Upper lobe of left lung (tissue), 6 donors: Measurements from ENCODE around the gene MCU. TPM values are rescaled to one million over a fixed set of nuclear protein-coding genes. Genes with fewer than 3 reads are reported as not detected.
"Not testable (repeated sequence)": the region's sequence is repeated elsewhere in the genome, so short reads cannot be mapped to it uniquely, and the experiment has no call there.

Experiments used
- ATAC-seq, 2 donors: fragments of 200-7000 bp; cut with Tn5 transposase; one replicate each; pipeline ENCODE4 v1.9.1; 2022; ENCODE audit warnings: mild to moderate bottlenecking in 2 of 2, moderate library complexity in 2 of 2; ENCODE audit not compliant: low FRiP score in 2 of 2
- DNase-seq, 2 donors: peaks; one replicate each; pipeline ENCODE4 v3.0.0-alpha.2; 2019 to 2020
- H3K27ac ChIP-seq, 4 donors: fragments of 200-600 bp; sonication (generic); one replicate each; pipeline ENCODE4 v1.5.1; 2016 to 2019
- H3K27me3 ChIP-seq, 4 donors: fragments of 200-600 bp; sonication (generic); one replicate each; pipeline ENCODE4 v1.5.1; 2017 to 2019
- H3K36me3 ChIP-seq, 4 donors: fragments of 200-600 bp; sonication (generic); one replicate each; pipeline ENCODE4 v1.5.1; 2016 to 2019
- H3K4me1 ChIP-seq, 4 donors: fragments of 200-600 bp; sonication (generic); one replicate each; pipeline ENCODE4 v1.5.1; 2018 to 2019
- H3K4me3 ChIP-seq, 4 donors: fragments of 200-600 bp; sonication (generic); one replicate each; pipeline ENCODE4 v1.5.1; 2017 to 2019; ENCODE audit warnings: mild to moderate bottlenecking in 2 of 4, moderate library complexity in 1 of 4
- H3K9me3 ChIP-seq, 4 donors: fragments of 200-600 bp; sonication (generic); one replicate each; pipeline ENCODE4 v1.5.1; 2018 to 2019
- EP300 ChIP-seq, 4 donors: sonication (generic); formaldehyde crosslinking; IDR thresholded peaks; one replicate each; pipeline ENCODE4 v1.5.1; 2017; ENCODE audit warnings: antibody characterized with exemption in 4 of 4, control low read depth in 2 of 4
- POLR2A ChIP-seq, 4 donors: fragments of 450-650 bp; IDR thresholded peaks; one replicate each; pipeline ENCODE4 v1.5.1; 2016 to 2017; ENCODE audit warnings: antibody characterized with exemption in 4 of 4, mild to moderate bottlenecking in 2 of 4
- POLR2AphosphoS5 ChIP-seq, 2 donors: sonication (generic); formaldehyde crosslinking; IDR thresholded peaks; one replicate each; pipeline ENCODE4 v1.5.1; 2017; ENCODE audit warnings: antibody characterized with exemption in 2 of 2
- WGBS, 2 donors: methylation state at CpG; one replicate each; pipeline ENCODE4 v1.1.5; 2017 to 2018; 5-methylcytosine and 5-hydroxymethylcytosine counted together
- total RNA-seq, 6 donors: library from RNA; depleted of rRNA in 4 of 6; stranded (reverse); fragments of >200 nt in 4 of 6; gene quantifications; one replicate each; pipeline versions ENCODE4 v1.1.0 to v1.2.1, GENCODE V29; 2016 to 2021
- TF ChIP-seq, protein P1 (sequence below), 6 experiments: fragments of 450-650 bp in 4 of 6; fragments of 200-600 bp in 2 of 6; sonication (generic) in 2 of 6; IDR thresholded peaks; one replicate each; pipeline ENCODE4 v1.5.1; 2016 to 2019; ENCODE audit warnings: antibody characterized with exemption in 6 of 6
- donor health status: DM: no; HTN: no; CAD: no; lungs with moderate emphysema.
- donor health status: DM: no; HTN: yes; CAD: no; lungs with severe emphysema.

Gene MCU
- total RNA-seq, 6 donors from 2014 or later, result 28.2 to 50.5 (median 32.1) TPM

DNA sequence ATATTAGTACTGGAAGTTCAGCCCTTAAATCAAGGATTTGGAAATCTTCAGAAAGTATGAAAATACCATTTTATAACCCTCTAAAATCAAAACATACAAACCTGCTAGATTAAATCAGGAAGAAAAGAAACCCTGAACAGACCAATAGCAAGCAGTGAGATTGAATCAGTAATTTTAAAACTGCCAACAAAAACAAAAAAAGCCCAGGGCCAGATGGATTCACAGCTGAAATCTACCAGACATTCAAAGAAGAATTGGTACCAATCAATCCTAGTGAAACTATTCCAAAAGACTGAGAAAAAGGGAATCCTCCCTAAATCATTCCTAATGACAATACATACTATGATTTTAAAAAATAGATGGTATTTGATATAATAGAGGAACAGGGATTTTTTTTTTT, 70.1 kb downstream of the MCU start:
- H3K27ac ChIP-seq, result no peak overlapping the region
- no peaks in the 10 kb centered on the region for H3K27me3 ChIP-seq
- no peak for TF ChIP-seq EP300 (IDR thresholded peaks at IDR 0.05)
- DNase-seq, result no peak
- peaks cover 0 to 4% (median 0%) of the 10 kb centered on the region in 4 donors for H3K4me1 ChIP-seq
- H3K36me3 ChIP-seq, result no peaks in the 10 kb centered on the region
- no peak for ATAC-seq
- peaks cover 0 to 3% (median 0%) of the 10 kb centered on the region in 4 donors for H3K9me3 ChIP-seq
- no peak overlapping the region for H3K4me3 ChIP-seq

- DNase-seq (no peak), ATAC-seq (no peak)
- Histone ChIP-seq H3K4me1 (peaks cover 0 to 4% (median 0%) of the 10 kb centered on the region in 4 donors), H3K27me3 (no peaks in the 10 kb centered on the region), H3K4me3 (no peak overlapping the region), H3K9me3 (peaks cover 0 to 3% (median 0%) of the 10 kb centered on the region in 4 donors), H3K36me3 (no peaks in the 10 kb centered on the region), H3K27ac (no peak overlapping the region)
- WGBS, 2 donors, result 85 to 87% methylated on average over 3 of the region's 3 CpGs
- TF ChIP-seq POLR2A (IDR thresholded peaks at IDR 0.05), result no peak
- no peak for TF ChIP-seq POLR2AphosphoS5 (IDR thresholded peaks at IDR 0.05)
- TF ChIP-seq, protein P1, sequence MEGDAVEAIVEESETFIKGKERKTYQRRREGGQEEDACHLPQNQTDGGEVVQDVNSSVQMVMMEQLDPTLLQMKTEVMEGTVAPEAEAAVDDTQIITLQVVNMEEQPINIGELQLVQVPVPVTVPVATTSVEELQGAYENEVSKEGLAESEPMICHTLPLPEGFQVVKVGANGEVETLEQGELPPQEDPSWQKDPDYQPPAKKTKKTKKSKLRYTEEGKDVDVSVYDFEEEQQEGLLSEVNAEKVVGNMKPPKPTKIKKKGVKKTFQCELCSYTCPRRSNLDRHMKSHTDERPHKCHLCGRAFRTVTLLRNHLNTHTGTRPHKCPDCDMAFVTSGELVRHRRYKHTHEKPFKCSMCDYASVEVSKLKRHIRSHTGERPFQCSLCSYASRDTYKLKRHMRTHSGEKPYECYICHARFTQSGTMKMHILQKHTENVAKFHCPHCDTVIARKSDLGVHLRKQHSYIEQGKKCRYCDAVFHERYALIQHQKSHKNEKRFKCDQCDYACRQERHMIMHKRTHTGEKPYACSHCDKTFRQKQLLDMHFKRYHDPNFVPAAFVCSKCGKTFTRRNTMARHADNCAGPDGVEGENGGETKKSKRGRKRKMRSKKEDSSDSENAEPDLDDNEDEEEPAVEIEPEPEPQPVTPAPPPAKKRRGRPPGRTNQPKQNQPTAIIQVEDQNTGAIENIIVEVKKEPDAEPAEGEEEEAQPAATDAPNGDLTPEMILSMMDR (IDR thresholded peaks at IDR 0.05), result no peak
- TF ChIP-seq EP300 (IDR thresholded peaks at IDR 0.05), result no peak
Measured at GRCh38 chr10:72763201-72763600, 71.3 kb downstream of the MCU start.

- Histone ChIP-seq H3K27me3 (no peaks in the 10 kb centered on the region), H3K4me1 (peaks cover 0 to 4% (median 0%) of the 10 kb centered on the region in 4 donors), H3K9me3 (peaks cover 0 to 3% (median 0%) of the 10 kb centered on the region in 4 donors), H3K27ac (no peak overlapping the region), H3K4me3 (no peak overlapping the region), H3K36me3 (no peaks in the 10 kb centered on the region)
- no peak for DNase-seq
- TF ChIP-seq, protein P1 (IDR thresholded peaks at IDR 0.05), result no peak
- no peak for TF ChIP-seq POLR2AphosphoS5 (IDR thresholded peaks at IDR 0.05)
- TF ChIP-seq EP300 (IDR thresholded peaks at IDR 0.05), result no peak
- no peak for TF ChIP-seq POLR2A (IDR thresholded peaks at IDR 0.05)
- ATAC-seq, result no peak
Measured at GRCh38 chr10:72764151-72764550, 72.2 kb downstream of the MCU start.

DNA sequence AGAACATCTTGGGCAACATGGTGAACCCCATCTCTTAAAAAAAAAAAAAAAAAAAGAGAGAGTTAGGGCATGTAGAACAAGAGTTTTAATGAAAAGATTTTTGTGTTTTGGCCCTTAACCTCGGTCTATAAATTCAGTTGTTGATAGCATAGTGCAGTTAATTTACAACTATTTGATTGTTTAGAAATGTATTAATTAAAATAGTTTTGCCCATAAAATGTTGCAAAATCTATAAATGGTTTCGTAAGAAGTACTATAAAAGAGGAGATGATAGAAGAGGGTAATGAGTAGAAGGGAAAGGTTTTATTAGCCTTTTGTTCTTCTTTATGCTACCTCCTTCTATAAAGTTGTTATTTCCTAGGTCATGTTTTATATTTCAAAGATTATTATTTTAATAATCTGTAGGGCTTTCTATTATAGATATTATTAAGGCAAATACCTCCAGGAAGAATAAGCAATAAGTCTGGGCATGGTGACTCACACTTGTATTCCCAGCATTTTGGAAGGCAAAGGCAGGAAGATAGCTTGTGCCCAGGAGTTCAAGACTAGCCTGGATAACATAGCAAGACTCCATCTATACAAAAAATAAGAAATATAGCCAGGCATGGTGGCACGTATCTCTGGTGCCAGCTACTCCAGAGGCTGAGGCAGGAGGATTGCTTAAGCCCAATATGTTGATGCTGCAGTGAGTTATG, 73.3 kb downstream of the MCU start:
- WGBS, 2 donors, result 93 to 96% methylated on average over 3 of the region's 3 CpGs
- H3K4me1 ChIP-seq, result peaks cover 0 to 4% (median 0%) of the 10 kb centered on the region in 4 donors
- H3K27ac ChIP-seq, result no peak overlapping the region
- DNase-seq, result no peak
- ATAC-seq, result no peak
- H3K4me3 ChIP-seq, result no peak overlapping the region
- H3K36me3 ChIP-seq, result no peaks in the 10 kb centered on the region
- peaks cover 0 to 3% (median 0%) of the 10 kb centered on the region in 4 donors for H3K9me3 ChIP-seq
- no peaks in the 10 kb centered on the region for H3K27me3 ChIP-seq
- TF ChIP-seq, protein P1 (IDR thresholded peaks at IDR 0.05), result no peak
- no peak for TF ChIP-seq EP300 (IDR thresholded peaks at IDR 0.05)
- TF ChIP-seq POLR2A (IDR thresholded peaks at IDR 0.05), result no peak
- no peak for TF ChIP-seq POLR2AphosphoS5 (IDR thresholded peaks at IDR 0.05)

DNA sequence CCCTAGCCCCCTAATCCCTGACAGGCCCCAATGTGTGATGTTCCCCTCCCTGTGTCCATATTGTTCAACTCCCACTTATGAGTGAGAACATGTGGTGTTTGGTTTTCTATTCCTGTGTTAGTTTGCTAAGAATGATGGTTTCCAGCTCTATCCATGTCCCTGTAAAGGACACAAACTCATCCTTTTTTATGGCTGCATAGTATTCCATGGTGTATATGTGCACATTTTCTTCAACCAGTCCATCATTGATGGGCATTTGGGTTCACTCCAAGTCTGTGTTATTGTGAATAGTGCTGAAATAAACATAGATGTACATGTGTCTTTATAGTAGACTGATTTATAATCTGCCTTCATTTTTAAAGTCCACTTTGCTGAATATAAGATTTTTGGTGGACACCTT, 79.3 kb downstream of the MCU start:
- H3K27me3 ChIP-seq, DNase-seq, H3K36me3 ChIP-seq, H3K4me3 ChIP-seq, H3K4me1 ChIP-seq, ATAC-seq, H3K27ac ChIP-seq: not testable (repeated sequence)
- H3K9me3 ChIP-seq, result peaks cover 0 to 12% (median 10%) of the 10 kb centered on the region in 4 donors

- Histone ChIP-seq H3K27me3 (no peaks in the 10 kb centered on the region), H3K36me3 (no peaks in the 10 kb centered on the region), H3K4me3 (no peak overlapping the region), H3K27ac (no peak overlapping the region), H3K4me1 (no peaks in the 10 kb centered on the region), H3K9me3 (peaks cover 0 to 12% (median 9%) of the 10 kb centered on the region in 4 donors)
- ATAC-seq (no peak), DNase-seq (no peak)
- WGBS, 2 donors, result 100% methylated on average over 1 of the region's 1 CpG
- TF ChIP-seq, protein P1 (IDR thresholded peaks at IDR 0.05), result no peak
- TF ChIP-seq POLR2A (IDR thresholded peaks at IDR 0.05) (no peak), EP300 (IDR thresholded peaks at IDR 0.05) (no peak), POLR2AphosphoS5 (IDR thresholded peaks at IDR 0.05) (no peak)
Measured at GRCh38 chr10:72772031-72772430, 80.1 kb downstream of the MCU start.
